T-helper 17 cell (primary cell): ENCODE measurements around the gene CEACAM6. TPM values are rescaled to one million over a fixed set of nuclear protein-coding genes. Genes with fewer than 3 reads are reported as not detected.

Experiments used
- ATAC-seq: fragments of 150-1000 bp; cut with Tn5 transposase; 2 replicates; pipeline ENCODE4 v1.10.0; 2021; ENCODE audit warnings: mild to moderate bottlenecking, moderate library complexity
- DNase-seq, 3 donors: peaks; one replicate each; pipeline versions ENCODE4 v3.0.0 to v3.0.0-alpha.2; 2020 to 2021
- H3K9me3 ChIP-seq: one replicate; pipeline ENCODE4 v1.7.0; 2013; ENCODE audit warnings: low read length, mild to moderate bottlenecking; ENCODE audit not compliant: control insufficient read depth, poor library complexity, severe bottlenecking
- H3K27ac Mint-ChIP-seq: one replicate; pipeline ENCODE4 v1.8.0; 2022; ENCODE audit warnings: mild to moderate bottlenecking, moderate library complexity, mixed read lengths
- H3K27me3 Mint-ChIP-seq: one replicate; pipeline ENCODE4 v1.8.0; 2022; ENCODE audit warnings: mixed read lengths
- H3K36me3 Mint-ChIP-seq: one replicate; pipeline ENCODE4 v1.8.0; 2022; ENCODE audit warnings: low read depth, mixed read lengths
- H3K4me1 Mint-ChIP-seq: one replicate; pipeline ENCODE4 v1.8.0; 2022; ENCODE audit warnings: mild to moderate bottlenecking, mixed read lengths
- H3K4me3 Mint-ChIP-seq: one replicate; pipeline ENCODE4 v1.8.0; 2022; ENCODE audit warnings: mild to moderate bottlenecking, moderate library complexity, mixed read lengths
- total RNA-seq, 4 donors: library from RNA in 2 of 4; stranded (reverse) in 2 of 4; gene quantifications; one replicate each; pipeline ENCODE4 v1.2.3 and lab custom pipeline; 2022 to 2026

Gene CEACAM6
- total RNA-seq, 2 donors from 2014 or later, result not detected

GRCh38 chr19:41792513-41793413, 37.4 kb downstream of the CEACAM6 start:
- peak in 2 of 3 donors; percentile 13 to 53 for DNase-seq
- no peaks in the 10 kb centered on the region for H3K9me3 ChIP-seq
- peaks cover 61% of the 10 kb centered on the region for H3K27me3 Mint-ChIP-seq
- H3K4me1 Mint-ChIP-seq, result peaks cover 11% of the 10 kb centered on the region
- H3K27ac Mint-ChIP-seq, result peak overlapping the region; percentile 34
- ATAC-seq, result peak; percentile 60
- H3K4me3 Mint-ChIP-seq, result no peak overlapping the region
- peaks cover 2% of the 10 kb centered on the region for H3K36me3 Mint-ChIP-seq

GRCh38 chr19:41793414-41793727, 38.0 kb downstream of the CEACAM6 start:
- DNase-seq, result no peak
- no peaks in the 10 kb centered on the region for H3K9me3 ChIP-seq
- peak overlapping the region; percentile 34 for H3K27ac Mint-ChIP-seq
- H3K27me3 Mint-ChIP-seq, result peaks cover 59% of the 10 kb centered on the region
- H3K4me1 Mint-ChIP-seq, result peaks cover 11% of the 10 kb centered on the region
- H3K4me3 Mint-ChIP-seq, result no peak overlapping the region
- peaks cover 2% of the 10 kb centered on the region for H3K36me3 Mint-ChIP-seq
- ATAC-seq, result no peak

DNA sequence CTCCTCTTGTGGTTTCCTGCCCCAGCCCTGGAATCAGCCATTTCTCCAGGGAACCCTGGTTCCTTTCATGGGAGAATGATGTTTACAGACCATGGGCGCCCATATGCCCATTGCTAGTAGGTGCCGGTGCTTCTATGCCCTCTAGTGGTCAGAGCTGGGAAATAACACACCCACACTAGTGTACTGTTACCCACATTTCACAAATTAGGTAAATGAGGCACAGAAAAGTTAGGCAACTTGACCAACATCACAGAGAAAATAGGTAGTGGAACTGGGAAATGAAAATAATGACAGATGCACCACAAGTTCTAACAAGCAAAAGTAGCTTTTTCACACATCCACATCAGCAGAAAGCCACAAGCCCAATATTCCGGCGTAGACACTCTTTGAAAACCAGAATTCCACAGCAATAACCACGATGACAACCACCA, 39.7 kb downstream of the CEACAM6 start:
- peak in 2 of 3 donors; percentile 19 to 47 for DNase-seq
- H3K27ac Mint-ChIP-seq, result no peak overlapping the region
- H3K36me3 Mint-ChIP-seq, result peaks cover 2% of the 10 kb centered on the region
- ATAC-seq, result peak; percentile 97
- H3K4me1 Mint-ChIP-seq, result peaks cover 11% of the 10 kb centered on the region
- peak overlapping the region; percentile 74 for H3K4me3 Mint-ChIP-seq
- H3K9me3 ChIP-seq, result no peaks in the 10 kb centered on the region
- H3K27me3 Mint-ChIP-seq, result peaks cover 57% of the 10 kb centered on the region

- Mint-ChIP-seq H3K36me3 (peaks cover 2% of the 10 kb centered on the region), H3K27ac (peak within 1 kb of the TSS; percentile 24), H3K4me3 (no peak within 1 kb of the TSS), H3K27me3 (peaks cover 57% of the 10 kb centered on the region), H3K4me1 (peaks cover 16% of the 10 kb centered on the region)
- no peak for ATAC-seq
- H3K9me3 ChIP-seq, result no peaks in the 10 kb centered on the region
- no peak for DNase-seq
Observed at GRCh38 chr19:41796362-41796761, 41.0 kb downstream of the CEACAM6 start, which contains the start of gene CEACAM3. CEACAM3 (plus strand) TSS chr19:41796587; CDS start chr19:41796678, 91 bp downstream.

DNA sequence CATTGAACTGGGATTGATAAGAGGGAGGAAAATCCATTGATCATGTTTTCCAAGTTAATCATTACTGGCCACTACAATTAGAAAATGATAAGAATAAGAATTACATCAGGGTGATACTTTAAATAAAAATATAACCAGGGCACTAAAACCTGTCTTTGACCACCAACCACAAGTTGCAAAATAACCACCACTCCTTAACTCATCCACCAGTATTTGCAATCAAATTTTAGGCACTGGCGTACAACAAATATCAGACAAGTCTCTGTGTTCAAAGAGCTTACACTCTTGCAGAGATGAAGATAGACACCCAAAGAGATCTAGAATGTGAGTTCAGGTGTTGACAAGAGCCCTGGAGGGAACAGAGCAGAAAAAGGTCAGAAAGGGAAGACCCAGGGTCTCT, 41.6 kb downstream of the CEACAM6 start:
- DNase-seq (no peak), ATAC-seq (no peak)
- H3K4me1 Mint-ChIP-seq, result peaks cover 16% of the 10 kb centered on the region
- H3K36me3 Mint-ChIP-seq, result peaks cover 2% of the 10 kb centered on the region
- H3K27me3 Mint-ChIP-seq, result peaks cover 52% of the 10 kb centered on the region
- H3K27ac Mint-ChIP-seq, result peak overlapping the region; percentile 24
- no peak overlapping the region for H3K4me3 Mint-ChIP-seq
- H3K9me3 ChIP-seq, result no peaks in the 10 kb centered on the region

DNA sequence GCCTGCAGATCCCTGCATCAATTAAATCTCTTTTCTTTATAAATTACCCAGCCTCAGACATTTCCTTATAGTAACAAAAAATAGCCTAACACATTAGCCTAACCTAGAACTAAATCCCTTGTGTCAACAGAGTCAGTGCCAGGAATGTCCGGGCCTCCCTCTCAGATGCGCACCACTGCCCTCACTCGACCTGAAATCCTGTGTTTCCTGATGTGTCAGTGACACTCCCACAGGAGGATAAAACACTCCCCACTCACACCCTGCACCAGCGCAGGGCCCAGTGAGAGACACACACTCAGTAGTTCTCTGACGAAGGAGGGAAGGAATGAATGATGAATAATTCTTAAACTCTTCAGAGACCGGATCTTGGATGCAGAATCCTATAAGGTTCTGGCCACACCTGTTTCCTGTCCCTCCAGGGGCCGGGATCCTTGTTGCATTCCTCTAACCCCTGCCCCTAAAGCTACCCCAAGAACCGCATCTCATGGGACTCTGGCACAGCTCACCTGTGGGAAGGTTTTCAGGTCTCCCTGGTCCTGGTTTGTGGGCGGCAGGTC, 44.2 kb downstream of the CEACAM6 start:
- H3K36me3 Mint-ChIP-seq, result no peaks in the 10 kb centered on the region
- no peak overlapping the region for H3K27ac Mint-ChIP-seq
- no peak for ATAC-seq
- no peak overlapping the region for H3K4me3 Mint-ChIP-seq
- DNase-seq, result no peak
- H3K27me3 Mint-ChIP-seq, result peaks cover 34% of the 10 kb centered on the region
- peaks cover 20% of the 10 kb centered on the region for H3K4me1 Mint-ChIP-seq
- no peaks in the 10 kb centered on the region for H3K9me3 ChIP-seq

GRCh38 chr19:41801031-41801430, 45.7 kb downstream of the CEACAM6 start:
- no peak for ATAC-seq
- H3K4me1 Mint-ChIP-seq, result peaks cover 24% of the 10 kb centered on the region
- H3K36me3 Mint-ChIP-seq, result no peaks in the 10 kb centered on the region
- peaks cover 24% of the 10 kb centered on the region for H3K27me3 Mint-ChIP-seq
- H3K9me3 ChIP-seq, result no peaks in the 10 kb centered on the region
- no peak for DNase-seq
- peak overlapping the region; percentile 51 for H3K27ac Mint-ChIP-seq
- H3K4me3 Mint-ChIP-seq, result no peak overlapping the region

- no peak for DNase-seq
- no peaks in the 10 kb centered on the region for H3K9me3 ChIP-seq
- H3K4me1 Mint-ChIP-seq, result peaks cover 24% of the 10 kb centered on the region
- no peak overlapping the region for H3K4me3 Mint-ChIP-seq
- H3K27ac Mint-ChIP-seq, result peak overlapping the region; percentile 51
- peaks cover 16% of the 10 kb centered on the region for H3K27me3 Mint-ChIP-seq
- H3K36me3 Mint-ChIP-seq, result no peaks in the 10 kb centered on the region
- ATAC-seq, result peak; percentile 30
Observed at GRCh38 chr19:41801792-41802211, 46.5 kb downstream of the CEACAM6 start.

DNA sequence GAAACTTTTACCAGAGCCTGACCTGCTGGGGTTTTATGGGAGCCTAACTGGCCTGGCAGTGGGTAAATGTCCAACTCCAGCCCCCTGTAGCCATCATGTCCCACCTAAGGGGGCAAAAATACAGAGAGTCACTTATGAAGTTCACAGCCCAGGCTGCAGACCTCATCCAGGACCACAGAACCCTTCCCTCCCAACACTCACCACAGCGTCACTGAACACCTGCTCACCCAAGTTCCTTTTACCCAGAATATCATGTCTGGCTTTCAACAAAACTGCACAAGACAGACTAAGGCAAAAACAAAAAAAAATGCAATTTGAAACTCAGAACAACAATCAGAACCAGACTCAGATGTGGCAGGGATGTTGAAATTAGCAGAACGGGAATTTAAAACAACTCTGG, 47.4 kb downstream of the CEACAM6 start:
- ATAC-seq (no peak), DNase-seq (no peak)
- no peak overlapping the region for H3K27ac Mint-ChIP-seq
- peaks cover 7% of the 10 kb centered on the region for H3K27me3 Mint-ChIP-seq
- no peak overlapping the region for H3K4me3 Mint-ChIP-seq
- H3K36me3 Mint-ChIP-seq, result no peaks in the 10 kb centered on the region
- H3K4me1 Mint-ChIP-seq, result peaks cover 24% of the 10 kb centered on the region
- H3K9me3 ChIP-seq, result no peaks in the 10 kb centered on the region

GRCh38 chr19:41804336-41804735, 49.0 kb downstream of the CEACAM6 start:
- Mint-ChIP-seq H3K4me1 (peaks cover 24% of the 10 kb centered on the region), H3K4me3 (no peak overlapping the region), H3K27ac (no peak overlapping the region), H3K27me3 (peaks cover 12% of the 10 kb centered on the region), H3K36me3 (no peaks in the 10 kb centered on the region)
- DNase-seq (no peak), ATAC-seq (peak; percentile 23)
- no peaks in the 10 kb centered on the region for H3K9me3 ChIP-seq

GRCh38 chr19:41807176-41807575, 51.8 kb downstream of the CEACAM6 start:
- no peak overlapping the region for H3K27ac Mint-ChIP-seq
- no peaks in the 10 kb centered on the region for H3K36me3 Mint-ChIP-seq
- DNase-seq (no peak), ATAC-seq (no peak)
- H3K27me3 Mint-ChIP-seq, result peaks cover 9% of the 10 kb centered on the region
- no peak overlapping the region for H3K4me3 Mint-ChIP-seq
- no peaks in the 10 kb centered on the region for H3K9me3 ChIP-seq
- H3K4me1 Mint-ChIP-seq, result peaks cover 19% of the 10 kb centered on the region

GRCh38 chr19:41808663-41809566, 53.6 kb downstream of the CEACAM6 start:
- DNase-seq, result no peak
- peaks cover 14% of the 10 kb centered on the region for H3K4me1 Mint-ChIP-seq
- ATAC-seq, result no peak
- H3K9me3 ChIP-seq, result no peaks in the 10 kb centered on the region
- H3K27ac Mint-ChIP-seq, result no peak overlapping the region
- H3K4me3 Mint-ChIP-seq, result no peak overlapping the region
- peaks cover 9% of the 10 kb centered on the region for H3K27me3 Mint-ChIP-seq
- H3K36me3 Mint-ChIP-seq, result no peaks in the 10 kb centered on the region

DNA sequence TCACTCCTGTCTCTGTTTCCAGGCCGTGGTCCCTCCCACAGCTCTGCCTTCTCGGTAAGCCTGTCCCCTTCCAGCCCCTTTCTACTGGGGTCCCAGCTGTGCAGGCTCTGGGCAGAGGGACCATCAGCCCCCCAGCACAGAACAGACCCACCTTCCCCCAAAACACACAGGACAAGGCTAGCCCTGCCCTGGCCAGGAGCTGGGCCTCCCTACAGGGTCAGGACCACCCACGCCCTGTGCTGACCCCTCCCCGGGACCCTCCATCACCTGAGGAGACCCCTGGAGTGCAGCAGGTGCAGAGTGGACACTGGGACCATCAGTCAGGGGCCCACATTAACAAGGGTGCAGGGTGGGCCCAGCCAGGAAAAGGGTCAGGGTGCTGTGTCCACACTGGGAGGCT, 55.0 kb downstream of the CEACAM6 start:
- Mint-ChIP-seq H3K4me1 (peaks cover 7% of the 10 kb centered on the region), H3K27me3 (peaks cover 9% of the 10 kb centered on the region), H3K27ac (no peak overlapping the region), H3K4me3 (no peak overlapping the region), H3K36me3 (no peaks in the 10 kb centered on the region)
- DNase-seq (no peak), ATAC-seq (no peak)
- no peaks in the 10 kb centered on the region for H3K9me3 ChIP-seq
